WTC11 (cell line): ENCODE data around the gene RNF182. TPM values are rescaled to one million over a fixed set of nuclear protein-coding genes. Genes with fewer than 3 reads are reported as not detected.

Experiments
- ATAC-seq: fragments of 200-7000 bp; cut with Tn5 transposase; 2 replicates; pipeline ENCODE4 v1.10.0; 2021; ENCODE audit warnings: mild to moderate bottlenecking, moderate library complexity
- CTCF ChIA-PET: fragments of 300-600 bp; sonication (Branson Sonifier 250); formaldehyde crosslinking; loops from one replicate; lab custom pipeline; 2021; ENCODE audit warnings: antibody characterized with exemption; lab: Charles Lee
- POLR2A ChIA-PET: fragments of 350-600 bp; sonication (Branson Sonifier 250); formaldehyde crosslinking; loops from one replicate; lab custom pipeline; 2021; ENCODE audit warnings: antibody characterized with exemption; lab: Charles Lee
- DNase-seq: peaks from one replicate; pipeline ENCODE4 v3.0.0; 2021; ENCODE audit warnings: low spot score
- H3K27ac Mint-ChIP-seq: 2 replicates; pipeline ENCODE4 v1.8.0; 2021; ENCODE audit warnings: mixed read lengths
- H3K27me3 Mint-ChIP-seq: 2 replicates; pipeline ENCODE4 v1.8.0; 2021; ENCODE audit warnings: low read depth, mild to moderate bottlenecking, moderate library complexity, mixed read lengths
- H3K36me3 Mint-ChIP-seq: 2 replicates; pipeline ENCODE4 v1.8.0; 2021; ENCODE audit warnings: mixed read lengths
- H3K4me1 Mint-ChIP-seq: 2 replicates; pipeline ENCODE4 v1.8.0; 2022; ENCODE audit warnings: mixed read lengths
- H3K4me3 Mint-ChIP-seq: 2 replicates; pipeline ENCODE4 v1.8.0; 2021; ENCODE audit warnings: mild to moderate bottlenecking, moderate library complexity, mixed read lengths
- H3K9me3 Mint-ChIP-seq: 2 replicates; pipeline ENCODE4 v1.8.0; 2021; ENCODE audit warnings: mixed read lengths
- ATF1 ChIP-seq: sonication (generic); formaldehyde crosslinking; IDR thresholded peaks from 2 replicates; pipeline ENCODE4 v1.8.1; 2023; ENCODE audit warnings: mild to moderate bottlenecking, moderate library complexity, missing genetic modification reagents
- GTF2I ChIP-seq: fragments of 250-450 bp; sonication (Bioruptor Pico); conservative IDR thresholded peaks from 2 replicates; pipeline ENCODE4 v1.4.0; 2021; ENCODE audit warnings: mild to moderate bottlenecking
- JAZF1 ChIP-seq: fragments of 250-450 bp; sonication (Bioruptor Pico); IDR thresholded peaks from 2 replicates; pipeline ENCODE4 v1.9.0; 2021; ENCODE audit warnings: moderate library complexity, mild to moderate bottlenecking, inconsistent platforms
- RORB ChIP-seq: fragments of 250-450 bp; sonication (Bioruptor Pico); IDR thresholded peaks from 2 replicates; pipeline ENCODE4 v1.9.0; 2021; ENCODE audit warnings: mild to moderate bottlenecking
- SMAD3 ChIP-seq: sonication (generic); formaldehyde crosslinking; IDR thresholded peaks from 2 replicates; pipeline ENCODE4 v1.8.0; 2022; ENCODE audit warnings: missing genetic modification reagents, mild to moderate bottlenecking, borderline replicate concordance
- TEAD4 ChIP-seq: sonication (generic); formaldehyde crosslinking; IDR thresholded peaks from 2 replicates; pipeline ENCODE4 v1.8.0; 2022; ENCODE audit warnings: mild to moderate bottlenecking, missing genetic modification reagents
- ZNF263 ChIP-seq: sonication (generic); formaldehyde crosslinking; IDR thresholded peaks from 2 replicates; pipeline ENCODE4 v1.8.1; 2022; ENCODE audit warnings: low read depth, mild to moderate bottlenecking, moderate library complexity, missing genetic modification reagents
- ZNF423 ChIP-seq: fragments of 250-450 bp; sonication (Bioruptor Pico); IDR thresholded peaks from 2 replicates; pipeline ENCODE4 v2.1.2; 2022; ENCODE audit warnings: mild to moderate bottlenecking, moderate library complexity
- total RNA-seq: library from RNA; stranded (reverse); gene quantifications from 3 replicates; pipeline ENCODE4 v1.2.3, GENCODE V29; 2021
- TF ChIP-seq, protein P1 (sequence below): sonication (generic); formaldehyde crosslinking; IDR thresholded peaks from 2 replicates; pipeline ENCODE4 v1.8.1; 2022; ENCODE audit warnings: mild to moderate bottlenecking, moderate library complexity, missing genetic modification reagents
- TF ChIP-seq, protein P2 (sequence below): sonication (generic); formaldehyde crosslinking; IDR thresholded peaks from 2 replicates; pipeline ENCODE4 v1.8.1; 2022; ENCODE audit warnings: low read depth, mild to moderate bottlenecking, moderate library complexity, missing genetic modification reagents, borderline replicate concordance
- TF ChIP-seq, protein P3 (sequence below): sonication (generic); formaldehyde crosslinking; IDR thresholded peaks from 2 replicates; pipeline ENCODE4 v1.8.1; 2023; ENCODE audit warnings: mild to moderate bottlenecking, missing genetic modification reagents, borderline replicate concordance
- TF ChIP-seq, protein P4 (sequence below): fragments of 250-450 bp; sonication (Bioruptor Pico); IDR thresholded peaks from 2 replicates; pipeline ENCODE4 v2.1.2; 2022; ENCODE audit warnings: mild to moderate bottlenecking, moderate library complexity
- TF ChIP-seq, protein P5 (sequence below): fragments of 250-450 bp; sonication (Bioruptor Pico); IDR thresholded peaks from 2 replicates; pipeline ENCODE4 v1.9.0; 2021; ENCODE audit warnings: mild to moderate bottlenecking, borderline replicate concordance
- TF ChIP-seq, protein P6 (sequence below): fragments of 250-450 bp; sonication (Bioruptor Pico); IDR thresholded peaks from 2 replicates; pipeline ENCODE4 v1.9.0; 2021; ENCODE audit warnings: mild to moderate bottlenecking
- TF ChIP-seq, protein P7 (sequence below): sonication (generic); formaldehyde crosslinking; IDR thresholded peaks from 2 replicates; pipeline ENCODE4 v1.8.1; 2022; ENCODE audit warnings: low read depth, missing genetic modification reagents, borderline replicate concordance
- TF ChIP-seq, protein P8 (sequence below): sonication (generic); formaldehyde crosslinking; IDR thresholded peaks from 2 replicates; pipeline ENCODE4 v1.8.0; 2023; ENCODE audit warnings: missing genetic modification reagents
- TF ChIP-seq, protein P9 (sequence below): sonication (generic); formaldehyde crosslinking; IDR thresholded peaks from 2 replicates; pipeline ENCODE4 v1.8.1; 2023; ENCODE audit warnings: mild to moderate bottlenecking, moderate library complexity, missing genetic modification reagents
- TF ChIP-seq, protein P10 (sequence below): fragments of 250-450 bp; sonication (Bioruptor Pico); IDR thresholded peaks from 2 replicates; pipeline ENCODE4 v1.8.0; 2021; ENCODE audit warnings: mild to moderate bottlenecking

RNF182 gene
- total RNA-seq, 1 experiment from 2014 or later, result 6.7 TPM

DNA sequence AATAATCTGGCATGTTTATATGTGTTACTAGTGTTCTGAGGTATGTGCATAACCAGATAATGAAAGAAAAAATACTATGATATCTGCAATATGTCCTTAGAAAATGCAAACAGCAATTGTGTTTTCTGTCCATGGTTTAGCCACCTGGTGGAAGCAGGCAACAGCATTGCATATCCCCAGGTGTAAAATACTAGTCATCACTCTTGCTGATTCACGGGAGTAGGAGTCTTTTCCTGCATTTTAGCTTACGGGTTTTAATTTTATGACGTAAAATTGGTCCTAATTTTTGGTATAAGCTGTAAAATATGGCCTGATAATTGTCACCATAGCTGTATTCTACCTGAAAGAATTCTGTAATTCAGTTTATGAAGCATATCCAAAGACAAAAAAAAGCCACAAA, 2.5 kb downstream of the RNF182 start (continued):
- TF ChIP-seq, protein P1, sequence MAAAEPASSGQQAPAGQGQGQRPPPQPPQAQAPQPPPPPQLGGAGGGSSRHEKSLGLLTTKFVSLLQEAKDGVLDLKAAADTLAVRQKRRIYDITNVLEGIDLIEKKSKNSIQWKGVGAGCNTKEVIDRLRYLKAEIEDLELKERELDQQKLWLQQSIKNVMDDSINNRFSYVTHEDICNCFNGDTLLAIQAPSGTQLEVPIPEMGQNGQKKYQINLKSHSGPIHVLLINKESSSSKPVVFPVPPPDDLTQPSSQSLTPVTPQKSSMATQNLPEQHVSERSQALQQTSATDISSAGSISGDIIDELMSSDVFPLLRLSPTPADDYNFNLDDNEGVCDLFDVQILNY (CRISPR knock-in tag), result no peak
- TF ChIP-seq, protein P2, sequence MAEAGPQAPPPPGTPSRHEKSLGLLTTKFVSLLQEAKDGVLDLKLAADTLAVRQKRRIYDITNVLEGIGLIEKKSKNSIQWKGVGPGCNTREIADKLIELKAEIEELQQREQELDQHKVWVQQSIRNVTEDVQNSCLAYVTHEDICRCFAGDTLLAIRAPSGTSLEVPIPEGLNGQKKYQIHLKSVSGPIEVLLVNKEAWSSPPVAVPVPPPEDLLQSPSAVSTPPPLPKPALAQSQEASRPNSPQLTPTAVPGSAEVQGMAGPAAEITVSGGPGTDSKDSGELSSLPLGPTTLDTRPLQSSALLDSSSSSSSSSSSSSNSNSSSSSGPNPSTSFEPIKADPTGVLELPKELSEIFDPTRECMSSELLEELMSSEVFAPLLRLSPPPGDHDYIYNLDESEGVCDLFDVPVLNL (CRISPR knock-in tag), result no peak
- no peak for TF ChIP-seq GTF2I (CRISPR knock-in tag)
- TF ChIP-seq, protein P3, sequence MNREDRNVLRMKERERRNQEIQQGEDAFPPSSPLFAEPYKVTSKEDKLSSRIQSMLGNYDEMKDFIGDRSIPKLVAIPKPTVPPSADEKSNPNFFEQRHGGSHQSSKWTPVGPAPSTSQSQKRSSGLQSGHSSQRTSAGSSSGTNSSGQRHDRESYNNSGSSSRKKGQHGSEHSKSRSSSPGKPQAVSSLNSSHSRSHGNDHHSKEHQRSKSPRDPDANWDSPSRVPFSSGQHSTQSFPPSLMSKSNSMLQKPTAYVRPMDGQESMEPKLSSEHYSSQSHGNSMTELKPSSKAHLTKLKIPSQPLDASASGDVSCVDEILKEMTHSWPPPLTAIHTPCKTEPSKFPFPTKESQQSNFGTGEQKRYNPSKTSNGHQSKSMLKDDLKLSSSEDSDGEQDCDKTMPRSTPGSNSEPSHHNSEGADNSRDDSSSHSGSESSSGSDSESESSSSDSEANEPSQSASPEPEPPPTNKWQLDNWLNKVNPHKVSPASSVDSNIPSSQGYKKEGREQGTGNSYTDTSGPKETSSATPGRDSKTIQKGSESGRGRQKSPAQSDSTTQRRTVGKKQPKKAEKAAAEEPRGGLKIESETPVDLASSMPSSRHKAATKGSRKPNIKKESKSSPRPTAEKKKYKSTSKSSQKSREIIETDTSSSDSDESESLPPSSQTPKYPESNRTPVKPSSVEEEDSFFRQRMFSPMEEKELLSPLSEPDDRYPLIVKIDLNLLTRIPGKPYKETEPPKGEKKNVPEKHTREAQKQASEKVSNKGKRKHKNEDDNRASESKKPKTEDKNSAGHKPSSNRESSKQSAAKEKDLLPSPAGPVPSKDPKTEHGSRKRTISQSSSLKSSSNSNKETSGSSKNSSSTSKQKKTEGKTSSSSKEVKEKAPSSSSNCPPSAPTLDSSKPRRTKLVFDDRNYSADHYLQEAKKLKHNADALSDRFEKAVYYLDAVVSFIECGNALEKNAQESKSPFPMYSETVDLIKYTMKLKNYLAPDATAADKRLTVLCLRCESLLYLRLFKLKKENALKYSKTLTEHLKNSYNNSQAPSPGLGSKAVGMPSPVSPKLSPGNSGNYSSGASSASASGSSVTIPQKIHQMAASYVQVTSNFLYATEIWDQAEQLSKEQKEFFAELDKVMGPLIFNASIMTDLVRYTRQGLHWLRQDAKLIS (CRISPR knock-in tag), result no peak
- TF ChIP-seq, protein P4, sequence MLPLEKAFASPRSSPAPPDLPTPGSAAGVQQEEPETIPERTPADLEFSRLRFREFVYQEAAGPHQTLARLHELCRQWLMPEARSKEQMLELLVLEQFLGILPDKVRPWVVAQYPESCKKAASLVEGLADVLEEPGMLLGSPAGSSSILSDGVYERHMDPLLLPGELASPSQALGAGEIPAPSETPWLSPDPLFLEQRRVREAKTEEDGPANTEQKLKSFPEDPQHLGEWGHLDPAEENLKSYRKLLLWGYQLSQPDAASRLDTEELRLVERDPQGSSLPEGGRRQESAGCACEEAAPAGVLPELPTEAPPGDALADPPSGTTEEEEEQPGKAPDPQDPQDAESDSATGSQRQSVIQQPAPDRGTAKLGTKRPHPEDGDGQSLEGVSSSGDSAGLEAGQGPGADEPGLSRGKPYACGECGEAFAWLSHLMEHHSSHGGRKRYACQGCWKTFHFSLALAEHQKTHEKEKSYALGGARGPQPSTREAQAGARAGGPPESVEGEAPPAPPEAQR (CRISPR knock-in tag), result no peak
- TF ChIP-seq ATF1 (CRISPR knock-in tag), result no peak
- no peak for TF ChIP-seq SMAD3 (CRISPR knock-in tag)
- TF ChIP-seq, protein P5, sequence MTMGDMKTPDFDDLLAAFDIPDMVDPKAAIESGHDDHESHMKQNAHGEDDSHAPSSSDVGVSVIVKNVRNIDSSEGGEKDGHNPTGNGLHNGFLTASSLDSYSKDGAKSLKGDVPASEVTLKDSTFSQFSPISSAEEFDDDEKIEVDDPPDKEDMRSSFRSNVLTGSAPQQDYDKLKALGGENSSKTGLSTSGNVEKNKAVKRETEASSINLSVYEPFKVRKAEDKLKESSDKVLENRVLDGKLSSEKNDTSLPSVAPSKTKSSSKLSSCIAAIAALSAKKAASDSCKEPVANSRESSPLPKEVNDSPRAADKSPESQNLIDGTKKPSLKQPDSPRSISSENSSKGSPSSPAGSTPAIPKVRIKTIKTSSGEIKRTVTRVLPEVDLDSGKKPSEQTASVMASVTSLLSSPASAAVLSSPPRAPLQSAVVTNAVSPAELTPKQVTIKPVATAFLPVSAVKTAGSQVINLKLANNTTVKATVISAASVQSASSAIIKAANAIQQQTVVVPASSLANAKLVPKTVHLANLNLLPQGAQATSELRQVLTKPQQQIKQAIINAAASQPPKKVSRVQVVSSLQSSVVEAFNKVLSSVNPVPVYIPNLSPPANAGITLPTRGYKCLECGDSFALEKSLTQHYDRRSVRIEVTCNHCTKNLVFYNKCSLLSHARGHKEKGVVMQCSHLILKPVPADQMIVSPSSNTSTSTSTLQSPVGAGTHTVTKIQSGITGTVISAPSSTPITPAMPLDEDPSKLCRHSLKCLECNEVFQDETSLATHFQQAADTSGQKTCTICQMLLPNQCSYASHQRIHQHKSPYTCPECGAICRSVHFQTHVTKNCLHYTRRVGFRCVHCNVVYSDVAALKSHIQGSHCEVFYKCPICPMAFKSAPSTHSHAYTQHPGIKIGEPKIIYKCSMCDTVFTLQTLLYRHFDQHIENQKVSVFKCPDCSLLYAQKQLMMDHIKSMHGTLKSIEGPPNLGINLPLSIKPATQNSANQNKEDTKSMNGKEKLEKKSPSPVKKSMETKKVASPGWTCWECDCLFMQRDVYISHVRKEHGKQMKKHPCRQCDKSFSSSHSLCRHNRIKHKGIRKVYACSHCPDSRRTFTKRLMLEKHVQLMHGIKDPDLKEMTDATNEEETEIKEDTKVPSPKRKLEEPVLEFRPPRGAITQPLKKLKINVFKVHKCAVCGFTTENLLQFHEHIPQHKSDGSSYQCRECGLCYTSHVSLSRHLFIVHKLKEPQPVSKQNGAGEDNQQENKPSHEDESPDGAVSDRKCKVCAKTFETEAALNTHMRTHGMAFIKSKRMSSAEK, result no peak

DNA sequence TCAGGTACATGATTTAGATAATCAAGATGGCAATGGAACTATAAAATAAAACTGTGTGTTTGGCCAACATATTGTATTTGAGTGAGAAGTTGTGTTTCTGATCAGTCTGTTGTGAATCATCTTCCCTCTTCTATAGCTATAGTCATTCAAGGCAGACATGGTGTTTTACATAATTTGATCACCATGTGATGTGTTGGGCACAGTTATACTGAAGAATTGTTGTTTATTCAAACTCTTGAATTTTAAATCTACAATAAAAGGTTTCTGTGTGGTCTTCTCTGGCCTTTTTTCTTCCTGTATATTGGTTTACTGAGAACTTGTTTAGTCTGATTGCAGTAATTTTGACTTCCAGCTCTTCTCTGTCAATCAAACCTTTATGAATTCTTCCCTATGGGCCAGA, 4.4 kb downstream of the RNF182 start:
- ChIA-PET CTCF (interaction anchor here (0.9 to 1.1 kb wide), 2 partner anchors 10 to 117 kb away, joined by 3 read pairs; no protein-coding TSS in a partner anchor), POLR2A (no interaction called here)
- H3K9me3 Mint-ChIP-seq, result peaks cover 7% of the 10 kb centered on the region
- peaks cover 49% of the 10 kb centered on the region for H3K4me1 Mint-ChIP-seq
- ATAC-seq, result no peak
- no peak for DNase-seq
- H3K27ac Mint-ChIP-seq, result no peak overlapping the region
- H3K4me3 Mint-ChIP-seq, result no peak overlapping the region
- H3K36me3 Mint-ChIP-seq, result no peaks in the 10 kb centered on the region
- peaks cover 24% of the 10 kb centered on the region for H3K27me3 Mint-ChIP-seq
- no peak for TF ChIP-seq RORB (CRISPR knock-in tag)
- TF ChIP-seq, protein P6, sequence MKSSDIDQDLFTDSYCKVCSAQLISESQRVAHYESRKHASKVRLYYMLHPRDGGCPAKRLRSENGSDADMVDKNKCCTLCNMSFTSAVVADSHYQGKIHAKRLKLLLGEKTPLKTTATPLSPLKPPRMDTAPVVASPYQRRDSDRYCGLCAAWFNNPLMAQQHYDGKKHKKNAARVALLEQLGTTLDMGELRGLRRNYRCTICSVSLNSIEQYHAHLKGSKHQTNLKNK (CRISPR knock-in tag), result no peak
- TF ChIP-seq ZNF423, result no peak
- no peak for TF ChIP-seq ZNF263 (CRISPR knock-in tag)
- no peak for TF ChIP-seq TEAD4 (CRISPR knock-in tag)
- TF ChIP-seq, protein P7, sequence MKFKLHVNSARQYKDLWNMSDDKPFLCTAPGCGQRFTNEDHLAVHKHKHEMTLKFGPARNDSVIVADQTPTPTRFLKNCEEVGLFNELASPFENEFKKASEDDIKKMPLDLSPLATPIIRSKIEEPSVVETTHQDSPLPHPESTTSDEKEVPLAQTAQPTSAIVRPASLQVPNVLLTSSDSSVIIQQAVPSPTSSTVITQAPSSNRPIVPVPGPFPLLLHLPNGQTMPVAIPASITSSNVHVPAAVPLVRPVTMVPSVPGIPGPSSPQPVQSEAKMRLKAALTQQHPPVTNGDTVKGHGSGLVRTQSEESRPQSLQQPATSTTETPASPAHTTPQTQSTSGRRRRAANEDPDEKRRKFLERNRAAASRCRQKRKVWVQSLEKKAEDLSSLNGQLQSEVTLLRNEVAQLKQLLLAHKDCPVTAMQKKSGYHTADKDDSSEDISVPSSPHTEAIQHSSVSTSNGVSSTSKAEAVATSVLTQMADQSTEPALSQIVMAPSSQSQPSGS (CRISPR knock-in tag), result no peak
- TF ChIP-seq, protein P8, sequence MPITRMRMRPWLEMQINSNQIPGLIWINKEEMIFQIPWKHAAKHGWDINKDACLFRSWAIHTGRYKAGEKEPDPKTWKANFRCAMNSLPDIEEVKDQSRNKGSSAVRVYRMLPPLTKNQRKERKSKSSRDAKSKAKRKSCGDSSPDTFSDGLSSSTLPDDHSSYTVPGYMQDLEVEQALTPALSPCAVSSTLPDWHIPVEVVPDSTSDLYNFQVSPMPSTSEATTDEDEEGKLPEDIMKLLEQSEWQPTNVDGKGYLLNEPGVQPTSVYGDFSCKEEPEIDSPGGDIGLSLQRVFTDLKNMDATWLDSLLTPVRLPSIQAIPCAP (CRISPR knock-in tag), result no peak
- TF ChIP-seq JAZF1 (CRISPR knock-in tag), result no peak
- TF ChIP-seq GTF2I (CRISPR knock-in tag), result no peak
- TF ChIP-seq, protein P9, sequence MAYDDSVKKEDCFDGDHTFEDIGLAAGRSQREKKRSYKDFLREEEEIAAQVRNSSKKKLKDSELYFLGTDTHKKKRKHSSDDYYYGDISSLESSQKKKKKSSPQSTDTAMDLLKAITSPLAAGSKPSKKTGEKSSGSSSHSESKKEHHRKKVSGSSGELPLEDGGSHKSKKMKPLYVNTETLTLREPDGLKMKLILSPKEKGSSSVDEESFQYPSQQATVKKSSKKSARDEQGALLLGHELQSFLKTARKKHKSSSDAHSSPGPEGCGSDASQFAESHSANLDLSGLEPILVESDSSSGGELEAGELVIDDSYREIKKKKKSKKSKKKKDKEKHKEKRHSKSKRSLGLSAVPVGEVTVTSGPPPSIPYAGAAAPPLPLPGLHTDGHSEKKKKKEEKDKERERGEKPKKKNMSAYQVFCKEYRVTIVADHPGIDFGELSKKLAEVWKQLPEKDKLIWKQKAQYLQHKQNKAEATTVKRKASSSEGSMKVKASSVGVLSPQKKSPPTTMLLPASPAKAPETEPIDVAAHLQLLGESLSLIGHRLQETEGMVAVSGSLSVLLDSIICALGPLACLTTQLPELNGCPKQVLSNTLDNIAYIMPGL, result no peak
- TF ChIP-seq, protein P10, sequence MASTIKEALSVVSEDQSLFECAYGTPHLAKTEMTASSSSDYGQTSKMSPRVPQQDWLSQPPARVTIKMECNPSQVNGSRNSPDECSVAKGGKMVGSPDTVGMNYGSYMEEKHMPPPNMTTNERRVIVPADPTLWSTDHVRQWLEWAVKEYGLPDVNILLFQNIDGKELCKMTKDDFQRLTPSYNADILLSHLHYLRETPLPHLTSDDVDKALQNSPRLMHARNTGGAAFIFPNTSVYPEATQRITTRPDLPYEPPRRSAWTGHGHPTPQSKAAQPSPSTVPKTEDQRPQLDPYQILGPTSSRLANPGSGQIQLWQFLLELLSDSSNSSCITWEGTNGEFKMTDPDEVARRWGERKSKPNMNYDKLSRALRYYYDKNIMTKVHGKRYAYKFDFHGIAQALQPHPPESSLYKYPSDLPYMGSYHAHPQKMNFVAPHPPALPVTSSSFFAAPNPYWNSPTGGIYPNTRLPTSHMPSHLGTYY (CRISPR knock-in tag), result no peak
